ENCODE results near the gene CAPN1.
"Not testable (repeated sequence)": the region's sequence is repeated elsewhere in the genome, so short reads cannot be mapped to it uniquely, and the experiment has no call there.

CAPN1 gene

DNA sequence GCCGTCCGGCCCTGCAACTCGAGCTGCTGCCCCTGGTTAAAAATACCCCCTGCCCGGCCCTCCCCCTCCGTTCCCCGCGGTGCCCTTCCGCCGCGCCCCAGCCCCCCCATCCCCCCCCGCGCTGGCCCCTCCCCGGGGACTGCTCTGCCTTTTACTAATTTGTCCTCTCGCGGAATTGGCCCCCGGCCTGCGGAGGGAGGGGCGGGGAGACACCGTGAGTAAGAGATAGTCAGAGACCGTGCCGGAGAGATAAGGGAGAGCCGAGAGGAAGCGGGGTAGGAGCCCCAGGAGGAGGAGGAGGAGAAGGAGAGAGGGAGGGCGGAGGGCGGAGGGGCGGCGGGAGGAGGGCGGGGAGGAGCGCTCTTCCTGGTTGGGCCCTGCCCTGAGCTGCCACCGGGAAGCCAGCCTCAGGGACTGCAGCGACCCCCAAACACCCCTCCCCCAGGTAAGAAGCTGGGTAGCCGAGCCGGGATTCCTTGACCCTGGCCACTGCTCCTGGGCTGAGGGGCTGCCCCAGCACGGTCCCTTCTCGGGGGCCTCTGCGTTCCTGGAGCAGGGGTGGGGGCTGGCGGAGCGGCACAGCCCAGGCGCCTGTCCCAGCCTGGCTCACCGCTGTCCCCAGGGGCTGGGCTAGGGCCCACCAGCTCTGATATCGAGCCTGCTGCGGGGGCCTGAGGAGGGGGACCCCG, at the start of gene CAPN1:
TSS of gene CAPN1 (plus strand) at position 360 of the 689 bp plus-strand sequence. CDS start 774 bp downstream, outside the sequence.
- no peak for DNase-seq

DNA sequence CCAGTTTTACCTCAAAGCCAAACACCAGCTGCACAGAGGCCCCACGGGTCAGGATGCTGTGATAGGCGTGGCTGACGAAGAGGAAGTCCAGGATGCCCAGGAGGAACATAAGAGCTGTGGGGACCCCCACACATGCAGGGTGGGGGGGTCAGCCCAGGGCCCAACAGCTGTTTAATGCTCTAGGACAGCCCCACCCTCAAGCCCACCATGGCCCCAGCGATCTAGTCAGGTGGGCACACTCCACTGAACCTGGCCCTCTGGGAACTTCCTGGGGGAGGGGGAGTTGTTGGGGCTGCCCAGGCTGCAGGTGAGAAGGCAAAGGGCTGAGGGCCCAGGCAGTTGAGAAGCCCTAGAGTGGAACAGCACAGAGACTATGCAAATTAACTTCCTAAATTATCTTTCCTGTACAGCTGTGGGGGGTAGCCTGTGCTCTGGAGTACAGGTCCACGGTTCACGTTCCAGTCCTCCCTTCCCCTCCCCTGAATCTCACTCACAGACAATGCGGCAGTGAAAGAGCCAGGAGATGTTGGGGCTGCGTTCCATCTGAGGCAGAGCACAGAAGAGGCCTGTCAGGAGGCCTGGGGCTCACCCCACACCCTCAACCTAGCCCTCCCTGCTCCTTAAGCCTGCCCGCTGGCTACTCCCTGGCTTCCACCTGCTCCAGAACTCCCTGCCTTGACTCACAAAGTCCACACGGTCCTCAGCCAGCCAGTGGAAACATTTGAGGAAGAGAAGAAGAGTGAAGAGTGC, 49.3 kb upstream of the CAPN1 start:
- no peak for DNase-seq

- DNase-seq, result no peak
Observed at GRCh38 chr11:65132988-65133700, 48.6 kb upstream of the CAPN1 start.

GRCh38 chr11:65133724-65134123, 48.0 kb upstream of the CAPN1 start:
- no peak for DNase-seq

DNA sequence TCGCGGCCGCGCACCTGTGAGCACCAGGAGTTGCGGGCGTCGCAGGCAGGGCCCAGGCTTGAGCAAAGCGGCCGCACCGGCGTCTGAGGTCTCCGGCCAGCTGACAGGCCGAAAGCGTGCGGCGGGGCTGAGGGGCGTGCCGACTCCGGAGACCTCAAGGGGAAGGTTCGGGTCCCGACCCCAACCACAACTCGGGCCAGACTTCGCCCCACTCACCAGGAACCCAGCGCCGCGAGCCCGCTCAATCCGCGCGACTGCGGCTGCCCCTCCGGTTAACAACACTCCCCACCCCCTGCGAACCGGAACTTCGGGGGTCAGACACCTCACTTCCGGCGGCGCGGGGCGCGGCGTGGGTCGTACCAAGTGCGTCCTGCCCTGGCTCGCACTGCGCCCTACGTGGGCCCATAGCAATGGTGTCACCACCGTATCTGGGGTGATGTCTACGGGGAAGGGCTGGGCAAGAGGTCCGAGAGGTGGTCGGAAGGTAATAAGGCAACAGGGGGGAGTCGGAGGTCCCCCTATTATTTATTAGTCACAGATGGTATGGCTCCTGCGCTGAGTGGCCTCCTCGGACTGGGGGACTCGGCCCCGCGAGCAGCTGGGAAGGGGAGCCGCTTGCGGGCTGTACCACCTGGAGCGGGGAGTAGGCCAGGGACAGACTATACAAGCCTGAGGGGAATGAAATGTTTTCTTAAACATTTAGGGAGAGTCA, 47.3 kb upstream of the CAPN1 start, which contains the start of gene SYVN1:
TSS of gene SYVN1 (minus strand) at position 280 of the 712 bp plus-strand sequence. CDS start 918 bp downstream, outside the sequence.
- DNase-seq, result peak; percentile 41

DNA sequence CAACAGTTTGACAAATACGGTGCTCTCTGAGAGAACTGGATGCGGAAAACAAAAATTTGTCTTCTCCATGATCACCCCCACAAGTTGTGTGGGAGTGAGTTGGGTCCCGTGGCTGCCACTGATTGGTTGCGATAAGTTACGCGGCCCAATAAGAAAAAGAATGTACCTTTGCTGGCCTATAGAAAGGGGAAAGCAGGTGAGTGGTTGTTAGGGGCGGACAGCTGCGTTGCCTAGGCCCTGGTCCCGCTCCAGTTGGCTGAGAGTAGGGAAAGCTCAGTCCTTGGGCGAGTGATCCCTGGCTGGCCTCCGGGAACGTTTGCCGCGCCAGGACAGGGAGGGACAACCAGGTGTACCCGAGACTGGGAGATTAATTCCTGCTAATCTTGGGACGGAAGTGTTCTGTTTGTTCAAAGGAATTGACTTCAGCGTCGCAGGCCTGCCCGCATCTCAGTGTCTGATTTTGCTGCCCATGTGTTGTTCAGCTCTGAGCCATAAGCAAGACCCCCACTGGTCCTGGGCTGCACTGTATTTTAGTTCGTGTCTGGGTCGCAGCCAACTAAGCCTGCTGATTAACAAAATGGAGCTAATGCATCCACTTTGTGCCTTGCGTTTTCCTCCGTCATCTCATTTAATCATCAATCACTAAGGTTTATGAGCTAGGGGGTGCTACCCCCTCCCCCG, 46.6 kb upstream of the CAPN1 start:
- DNase-seq, result peak; percentile 82

- DNase-seq, result no peak
Observed at GRCh38 chr11:65135633-65136145, 46.0 kb upstream of the CAPN1 start.

DNA sequence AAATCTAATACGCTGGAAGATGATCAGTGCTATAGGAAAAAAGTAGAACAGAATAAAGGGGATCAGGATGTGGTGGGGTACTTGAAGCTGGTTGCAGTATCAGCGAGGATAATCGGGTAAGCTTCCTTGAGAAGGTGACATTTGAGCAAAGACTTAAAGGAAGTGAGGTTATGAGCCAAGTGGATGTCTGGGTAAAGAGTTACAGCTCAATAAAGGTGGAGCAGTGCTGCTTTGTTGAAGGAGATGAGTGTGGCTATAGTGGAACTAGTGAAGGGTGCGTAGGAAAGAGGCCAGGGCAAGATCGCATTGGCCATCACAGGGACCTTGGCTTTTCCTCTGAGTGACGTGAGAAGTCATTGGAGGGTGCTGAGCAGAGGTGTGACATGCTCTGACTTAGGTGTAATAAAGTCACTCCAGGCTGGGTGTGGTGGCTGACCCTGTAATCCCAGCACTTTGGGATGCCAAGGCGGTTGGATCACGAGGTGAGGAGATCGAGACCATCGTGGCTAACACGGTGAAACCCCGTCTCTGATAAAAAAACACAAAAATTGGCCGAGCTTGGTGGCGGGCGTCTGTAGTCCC, 45.1 kb upstream of the CAPN1 start:
- no peak for DNase-seq

- no peak for DNase-seq
Observed at GRCh38 chr11:65141896-65142494, 39.7 kb upstream of the CAPN1 start.

DNA sequence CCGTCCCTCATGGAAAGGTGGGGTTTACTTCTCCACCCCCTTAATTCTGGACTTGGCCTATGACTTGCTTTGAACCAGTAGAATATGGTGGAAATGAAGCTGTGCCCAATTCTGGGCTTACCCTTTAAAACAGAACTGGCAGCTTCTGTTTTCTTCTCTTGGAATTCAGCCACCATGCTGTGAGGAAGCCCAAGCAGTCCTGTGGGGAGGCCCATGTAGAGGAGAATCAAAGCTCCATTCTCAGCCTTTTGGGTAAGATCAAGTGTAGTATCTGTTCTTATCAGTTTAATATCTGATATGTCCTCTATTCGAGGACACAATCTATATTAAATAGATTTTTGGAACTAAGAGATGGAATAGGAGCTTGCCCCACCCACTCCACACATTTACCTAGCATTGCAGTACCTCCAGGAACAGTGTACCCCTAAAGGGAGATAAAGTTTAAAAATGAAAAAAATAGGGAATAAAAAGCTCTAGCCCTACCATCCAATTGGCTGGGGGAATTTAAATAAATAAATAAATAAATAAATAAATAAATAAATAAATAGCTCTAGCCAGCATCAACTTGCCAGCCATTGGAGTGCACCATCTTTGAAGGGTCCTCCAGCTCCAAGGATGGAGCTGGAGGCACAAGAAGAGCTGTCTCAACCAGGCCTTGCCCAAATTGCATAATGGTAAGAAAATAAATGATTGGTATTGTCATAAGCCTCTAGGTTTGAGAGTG, 34.2 kb upstream of the CAPN1 start:
- DNase-seq, result no peak

DNA sequence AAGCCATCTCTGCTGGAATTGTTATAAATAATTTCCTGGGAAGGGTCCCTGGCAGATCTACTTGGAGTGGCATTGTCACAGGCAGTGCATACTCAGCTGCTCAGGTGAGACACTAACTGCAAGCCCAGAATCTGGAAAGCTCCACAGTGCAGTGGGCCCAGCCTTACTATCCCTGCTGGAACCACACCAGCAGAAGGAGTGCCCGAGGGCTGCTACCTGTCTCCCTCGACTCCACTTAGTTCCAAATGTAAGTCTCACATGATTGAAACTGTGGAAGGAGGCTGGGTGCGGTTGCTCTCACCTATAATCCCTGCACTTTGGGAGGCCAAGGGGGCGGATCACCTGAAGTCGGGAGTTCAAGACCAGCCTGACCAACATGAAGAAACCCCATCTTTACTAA, 33.1 kb upstream of the CAPN1 start:
- DNase-seq, result no peak

- DNase-seq, result not testable (repeated sequence)
Observed at GRCh38 chr11:65150131-65150508, 31.6 kb upstream of the CAPN1 start.

DNA sequence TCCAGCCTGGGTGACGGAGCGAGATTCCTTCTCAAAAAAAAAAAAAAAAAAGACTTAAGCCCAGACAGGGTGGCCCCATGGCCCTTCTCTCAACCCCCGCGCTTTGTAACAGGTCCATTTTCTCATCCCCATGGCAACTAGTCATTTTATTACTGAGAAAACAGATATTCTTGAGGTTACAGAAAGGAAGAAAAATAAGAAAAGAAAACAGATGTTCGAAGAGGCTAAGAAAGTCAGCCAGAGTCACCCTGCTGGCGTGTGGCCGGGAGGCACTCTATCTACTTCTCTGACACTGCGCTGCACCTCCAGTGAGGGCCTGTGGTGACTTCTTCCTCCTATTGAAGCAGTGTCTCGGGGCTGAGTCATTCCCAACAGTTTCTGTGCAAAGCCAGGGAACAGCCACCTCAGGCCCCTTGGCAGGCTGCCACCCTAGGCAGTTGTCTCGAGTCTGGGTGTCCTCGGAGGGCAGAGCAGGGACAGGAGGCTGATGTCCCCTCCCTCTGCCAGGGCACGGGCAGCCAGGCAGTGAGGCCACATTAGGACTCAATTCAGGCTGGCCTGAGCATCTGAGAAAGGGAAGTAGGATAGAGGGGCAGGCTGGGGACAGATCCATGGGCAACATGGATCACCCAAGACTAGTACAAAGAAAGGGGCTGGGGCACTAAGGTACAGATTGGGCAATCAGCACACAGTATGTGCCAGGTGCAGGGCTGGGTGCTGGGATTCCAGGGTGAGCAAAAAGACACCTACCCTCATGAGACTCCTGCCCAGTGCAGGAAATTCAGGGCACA, 31.0 kb upstream of the CAPN1 start:
- DNase-seq, result no peak

DNA sequence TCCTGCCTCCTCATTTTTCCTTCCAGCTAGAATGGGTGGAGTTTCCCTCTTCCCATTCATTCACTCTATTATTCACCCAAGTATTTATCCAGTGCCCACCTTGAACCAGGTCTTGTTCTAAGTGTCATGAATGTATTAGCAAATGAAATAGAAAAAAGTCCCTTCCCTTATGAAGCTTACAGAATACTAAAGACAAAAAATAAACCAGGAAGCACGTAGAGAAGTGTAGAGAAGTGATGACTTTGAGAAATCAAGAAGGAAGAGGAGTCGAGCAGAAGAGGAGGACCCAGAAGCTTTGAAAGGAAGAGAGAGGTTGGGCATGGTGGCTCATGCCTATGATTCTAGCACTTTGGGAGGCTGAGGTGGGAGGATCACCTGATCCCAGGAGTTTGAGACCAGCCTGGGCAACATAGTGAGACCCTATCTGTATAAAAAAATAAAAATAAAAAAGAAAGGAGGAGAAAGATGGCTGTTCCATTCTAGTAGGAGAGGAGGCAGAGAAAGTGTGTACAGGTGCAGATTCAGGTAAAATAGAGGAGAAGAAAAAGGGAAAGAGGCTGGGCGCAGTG, 30.3 kb upstream of the CAPN1 start:
- DNase-seq, result no peak

DNA sequence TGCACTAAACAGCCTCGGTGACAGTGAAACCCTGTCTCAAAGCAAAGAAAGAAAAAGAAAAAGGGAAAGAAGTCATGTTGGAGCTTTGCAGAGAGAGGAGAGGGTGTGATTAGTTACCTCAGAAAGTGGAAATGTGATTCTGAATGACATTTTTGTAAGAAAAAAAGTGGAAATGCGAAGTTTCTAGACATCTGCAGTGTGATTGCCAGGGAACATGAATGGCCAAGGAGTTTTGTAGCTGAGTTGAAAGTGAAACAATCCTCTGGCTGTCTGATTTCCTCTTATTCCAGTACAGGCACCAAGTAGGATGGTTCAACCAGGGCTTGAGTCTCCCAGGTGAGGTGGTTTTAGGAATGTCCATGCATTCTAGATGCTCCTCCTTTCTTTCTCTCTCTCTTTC, 29.6 kb upstream of the CAPN1 start:
- no peak for DNase-seq

DNA sequence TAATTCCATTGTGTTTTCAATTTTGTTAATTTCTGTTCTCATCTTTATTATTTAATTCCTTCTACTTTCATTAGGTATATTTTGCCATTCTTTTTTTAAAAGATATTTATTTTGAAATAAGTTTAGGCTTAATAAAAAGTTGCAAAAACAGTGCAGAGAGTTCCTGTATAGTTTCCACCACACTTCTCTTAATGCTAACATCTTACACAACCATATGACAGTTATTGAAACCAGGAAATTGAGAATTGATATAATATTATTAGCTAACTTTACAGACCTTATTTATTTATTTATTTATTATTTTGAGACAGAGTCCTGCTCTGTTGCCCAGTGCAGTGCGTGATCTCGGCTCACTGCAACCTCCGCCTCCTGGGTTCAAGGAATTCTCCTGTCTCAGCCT, 25.5 kb upstream of the CAPN1 start:
- no peak for DNase-seq

GRCh38 chr11:65156926-65157325, 24.8 kb upstream of the CAPN1 start:
- no peak for DNase-seq

- DNase-seq, result no peak
Observed at GRCh38 chr11:65157336-65157735, 24.4 kb upstream of the CAPN1 start.

DNA sequence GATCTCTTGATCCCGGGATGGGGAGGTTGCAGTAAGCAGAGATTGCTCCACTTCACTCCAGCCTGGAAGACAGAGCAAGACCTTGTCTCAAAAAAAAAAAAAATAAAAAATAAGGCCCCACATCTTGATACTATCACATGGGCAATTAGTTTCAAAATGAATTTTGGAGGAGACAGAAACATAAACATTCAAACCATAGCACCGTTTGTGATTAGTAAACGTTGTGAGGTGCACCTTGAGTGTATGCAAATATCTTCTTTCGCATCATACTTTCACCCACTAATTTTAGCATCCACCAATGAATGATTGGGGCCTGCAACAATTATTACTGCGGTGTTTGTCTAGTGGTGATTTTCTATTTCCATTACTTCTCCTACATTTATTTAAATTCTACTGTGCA, 22.7 kb upstream of the CAPN1 start:
- no peak for DNase-seq

- DNase-seq, result no peak
Observed at GRCh38 chr11:65160643-65161042, 21.1 kb upstream of the CAPN1 start.

All from NCI-H1048 (cell line).